VCaP (cell line): Measurements from ENCODE around the gene C20orf144.

Experiments used
- H3K27ac ChIP-seq: fragments of 450-650 bp; 2 replicates; pipeline ENCODE4 v1.5.1; 2017
- CTCF ChIP-seq: fragments of 450-650 bp; conservative IDR thresholded peaks from 2 replicates; pipeline ENCODE4 v1.5.1; 2017; ENCODE audit warnings: mild to moderate bottlenecking, moderate library complexity

Gene C20orf144

DNA sequence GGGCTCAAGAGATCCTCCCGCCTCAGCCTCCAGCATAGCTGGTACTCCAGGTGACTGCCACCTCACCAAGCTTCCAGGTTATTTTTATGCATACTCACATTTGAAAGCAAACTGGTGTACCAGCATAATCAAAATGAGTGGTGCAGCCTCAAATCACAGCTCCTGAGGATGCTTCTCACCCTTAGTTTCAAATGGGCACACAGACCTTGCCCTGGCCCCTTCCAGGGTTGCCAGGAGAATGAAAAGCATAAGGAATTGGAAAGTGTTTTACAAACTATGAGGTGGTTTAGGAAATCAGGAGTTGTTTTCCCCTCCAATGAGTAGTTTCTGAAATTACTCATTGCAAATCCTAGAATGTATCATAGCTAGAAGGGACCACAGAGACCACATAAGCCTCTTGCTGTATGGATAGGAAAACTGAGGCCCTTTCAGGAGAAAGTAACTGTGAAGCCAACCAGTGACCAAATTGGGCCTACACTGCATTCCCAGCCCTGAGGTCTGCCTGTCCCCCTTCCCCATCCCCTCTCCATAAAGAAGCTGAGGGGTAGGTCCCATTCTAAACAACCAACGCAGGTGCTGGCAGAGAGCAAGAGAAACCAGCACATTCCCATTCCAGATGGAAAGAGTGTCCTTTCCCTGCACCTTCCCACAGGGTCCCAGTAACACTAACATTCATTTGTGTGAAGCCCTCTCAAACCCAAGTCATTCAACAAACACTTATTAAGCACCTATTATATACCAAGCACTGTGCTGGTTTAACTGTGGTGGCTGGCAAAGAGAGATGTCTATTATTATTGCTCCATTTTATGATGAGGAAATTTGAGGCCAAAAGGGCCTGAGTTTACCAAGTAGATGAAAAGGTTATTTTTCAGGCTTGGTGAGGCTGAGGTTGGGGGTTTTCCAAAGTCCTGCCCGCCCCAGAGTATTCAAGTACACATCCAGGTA, 26.1 kb downstream of the C20orf144 start:
- peak overlapping the region; percentile 92 for H3K27ac ChIP-seq
- no peak for TF ChIP-seq CTCF

GRCh38 chr20:33688938-33689424, 26.9 kb downstream of the C20orf144 start:
- peak overlapping the region; percentile 92 for H3K27ac ChIP-seq
- no peak for TF ChIP-seq CTCF

DNA sequence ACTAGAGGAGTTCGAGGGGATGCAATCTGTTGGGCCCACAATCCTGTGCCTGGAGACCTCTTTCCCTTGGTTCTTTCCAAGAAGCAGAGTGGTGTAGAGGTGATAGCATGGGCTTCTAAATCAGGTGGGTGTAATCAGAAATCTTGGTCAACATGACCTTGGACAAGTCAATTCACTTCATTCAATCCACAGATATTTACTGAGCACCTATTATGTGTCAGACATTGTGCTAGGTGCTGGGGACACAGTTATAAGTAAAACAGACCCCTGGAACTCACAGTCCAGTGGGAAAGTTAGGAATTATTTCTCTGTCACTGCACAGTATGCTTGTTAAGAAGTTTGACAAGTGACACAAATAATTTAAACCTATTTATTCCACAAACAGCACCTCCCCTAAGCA, 27.4 kb downstream of the C20orf144 start:
- no peak for TF ChIP-seq CTCF
- peak overlapping the region; percentile 92 for H3K27ac ChIP-seq

DNA sequence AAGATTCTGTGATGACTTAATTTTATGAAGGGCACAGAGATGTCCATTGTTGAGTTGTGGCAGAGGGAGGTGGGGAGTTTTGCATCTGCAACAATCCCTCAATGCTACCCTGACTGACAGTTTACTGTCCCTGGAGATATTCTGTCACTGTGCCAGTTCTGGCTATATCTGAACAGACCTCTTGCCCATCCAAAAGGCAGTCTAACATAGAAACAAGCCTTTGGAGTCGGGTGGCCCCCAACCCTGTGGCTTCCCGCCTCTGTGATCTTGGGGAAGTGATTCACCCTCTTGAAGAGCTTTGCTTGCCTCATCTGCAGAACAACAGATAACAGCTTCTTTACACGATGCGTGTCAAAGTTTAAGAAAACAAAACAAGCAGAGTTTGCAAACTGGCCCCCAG, 27.8 kb downstream of the C20orf144 start:
- no peak for TF ChIP-seq CTCF
- peak overlapping the region; percentile 92 for H3K27ac ChIP-seq

DNA sequence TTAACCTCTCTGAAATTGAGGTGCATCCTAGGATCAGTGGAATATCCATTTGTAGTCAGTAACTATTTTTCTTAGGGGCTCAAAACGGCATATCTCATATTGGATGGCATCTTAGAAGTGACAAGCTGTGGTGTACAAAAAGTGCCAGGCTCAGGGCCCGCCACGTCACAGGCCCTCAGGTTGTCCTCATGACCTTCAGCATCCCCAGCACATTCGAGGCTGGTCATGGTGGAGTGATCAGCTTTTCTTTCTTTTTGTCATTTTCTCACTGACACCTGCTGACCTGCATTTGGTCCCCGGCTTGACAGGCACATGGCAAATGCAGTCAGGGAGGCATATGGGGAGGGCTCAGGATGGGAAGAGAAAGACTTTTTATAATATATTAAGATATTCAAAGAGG, 31.2 kb downstream of the C20orf144 start:
- no peak overlapping the region for H3K27ac ChIP-seq

GRCh38 chr20:33693741-33694638, 31.9 kb downstream of the C20orf144 start:
- no peak for TF ChIP-seq CTCF
- H3K27ac ChIP-seq, result no peak overlapping the region

More for the DNA sequence above, 31.2 kb downstream of the C20orf144 start:
- TF ChIP-seq CTCF, result no peak

DNA sequence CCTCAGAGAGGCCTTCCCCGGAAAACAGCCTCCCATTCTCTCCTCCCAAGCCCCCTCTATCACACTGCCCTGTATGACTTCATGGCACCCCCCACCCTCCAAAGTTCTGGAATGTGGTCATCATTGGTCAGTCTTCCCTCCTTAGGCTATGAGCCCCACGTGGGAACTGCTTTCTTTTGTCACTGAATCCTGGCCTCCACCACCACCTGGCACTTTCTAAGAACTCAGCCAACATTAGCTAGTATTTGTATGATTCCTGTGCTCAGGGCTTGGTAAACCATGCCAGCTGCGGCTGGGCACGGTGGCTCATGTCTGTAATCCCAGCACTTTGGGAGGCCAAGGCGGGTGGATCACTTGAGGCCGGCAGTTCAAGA, 32.5 kb downstream of the C20orf144 start:
- no peak for TF ChIP-seq CTCF
- no peak overlapping the region for H3K27ac ChIP-seq
